HEK293T (cell line): ENCODE results near the gene GNGT2.

Source experiments
- CTCF ChIA-PET: fragments of 350-600 bp; formaldehyde crosslinking; extraction: SDS; loops from one replicate; lab custom pipeline; 2021; ENCODE audit warnings: antibody characterized with exemption, inconsistent platforms; lab: Yijun Ruan, JAX
- POLR2A ChIA-PET: fragments of 350-600 bp; formaldehyde crosslinking; extraction: SDS; loops from one replicate; lab custom pipeline; 2020; ENCODE audit warnings: antibody characterized with exemption, inconsistent platforms; lab: Yijun Ruan, JAX
- DNase-seq: peaks from one replicate; pipeline ENCODE4 v3.0.0; 2012; ENCODE audit warnings: mixed read lengths; ENCODE audit errors: extremely low spot score
- ARNT ChIP-seq: fragments of 450-650 bp; IDR thresholded peaks from 2 replicates; pipeline ENCODE4 v1.6.1; 2017; ENCODE audit warnings: mild to moderate bottlenecking
- BHLHE40 ChIP-seq: fragments of 450-650 bp; IDR thresholded peaks from 2 replicates; pipeline ENCODE4 v1.6.1; 2016; ENCODE audit warnings: mild to moderate bottlenecking, moderate library complexity, borderline replicate concordance
- CTBP1 ChIP-seq: fragments of 450-650 bp; IDR thresholded peaks from 2 replicates; pipeline ENCODE4 v1.6.1; 2016; ENCODE audit warnings: borderline replicate concordance
- ELF4 ChIP-seq: fragments of 450-650 bp; IDR thresholded peaks from 2 replicates; pipeline ENCODE4 v1.6.1; 2017; ENCODE audit warnings: antibody characterized with exemption
- FOXA1 ChIP-seq: fragments of 450-650 bp; IDR thresholded peaks from 2 replicates; pipeline ENCODE4 v1.6.1; 2016; ENCODE audit warnings: mild to moderate bottlenecking
- FOXK2 ChIP-seq: fragments of 450-650 bp; IDR thresholded peaks from 2 replicates; pipeline ENCODE4 v1.6.1; 2016; ENCODE audit warnings: mild to moderate bottlenecking
- FOXM1 ChIP-seq: fragments of 450-650 bp; IDR thresholded peaks from 2 replicates; pipeline ENCODE4 v1.6.1; 2017; ENCODE audit warnings: mild to moderate bottlenecking, borderline replicate concordance
- HDGF ChIP-seq: fragments of 450-650 bp; IDR thresholded peaks from 2 replicates; pipeline ENCODE4 v1.6.1; 2017; ENCODE audit warnings: antibody characterized with exemption, borderline replicate concordance
- L3MBTL2 ChIP-seq: fragments of 450-650 bp; conservative IDR thresholded peaks from 2 replicates; pipeline ENCODE4 v1.6.1; 2016; ENCODE audit warnings: mild to moderate bottlenecking
- LEF1 ChIP-seq: fragments of 450-650 bp; IDR thresholded peaks from 2 replicates; pipeline ENCODE4 v1.6.1; 2017; ENCODE audit warnings: mild to moderate bottlenecking, borderline replicate concordance
- NFRKB ChIP-seq: fragments of 450-650 bp; IDR thresholded peaks from 2 replicates; pipeline ENCODE4 v1.6.1; 2016; ENCODE audit warnings: mild to moderate bottlenecking, moderate library complexity
- PKNOX1 ChIP-seq: fragments of 450-650 bp; IDR thresholded peaks from 2 replicates; pipeline ENCODE4 v1.6.1; 2016
- SP1 ChIP-seq: fragments of 450-650 bp; IDR thresholded peaks from 2 replicates; pipeline ENCODE4 v1.6.1; 2017
- SUZ12 ChIP-seq: fragments of 450-650 bp; IDR thresholded peaks from 2 replicates; pipeline ENCODE4 v1.6.1; 2016; ENCODE audit warnings: mild to moderate bottlenecking
- TARDBP ChIP-seq: fragments of 450-650 bp; IDR thresholded peaks from 2 replicates; pipeline ENCODE4 v1.6.1; 2016
- ZNF384 ChIP-seq: fragments of 450-650 bp; IDR thresholded peaks from 2 replicates; pipeline ENCODE4 v1.6.1; 2016

Gene GNGT2

GRCh38 chr17:49204516-49204915, 5.9 kb downstream of the GNGT2 start:
- CTCF ChIA-PET: no interaction called here
- DNase-seq: no peak
- POLR2A ChIA-PET: interaction anchor here (2.5 kb wide), 1 partner anchor 12 kb away, joined by 9 read pairs; no protein-coding TSS in a partner anchor
- TF ChIP-seq LEF1 (no peak), PKNOX1 (no peak), FOXA1 (no peak), HDGF (no peak), ELF4 (no peak), SUZ12 (no peak), CTBP1 (no peak), FOXK2 (no peak), L3MBTL2 (no peak), NFRKB (no peak), SP1 (no peak), TARDBP (no peak), BHLHE40 (no peak), ARNT (no peak), ZNF384 (no peak), FOXM1 (no peak)

GRCh38 chr17:49203796-49204195, 6.6 kb downstream of the GNGT2 start:
- no peak for DNase-seq
- TF ChIP-seq TARDBP (no peak), HDGF (no peak), CTBP1 (no peak), BHLHE40 (no peak)
- CTCF ChIA-PET: no interaction called here
- POLR2A ChIA-PET: interaction anchor here (2.5 kb wide), 1 partner anchor 11 kb away, joined by 9 read pairs; no protein-coding TSS in a partner anchor

- no peak for TF ChIP-seq FOXA1
- TF ChIP-seq ARNT: no peak
- no peak for TF ChIP-seq L3MBTL2
- ChIA-PET CTCF (no interaction called here), POLR2A (interaction anchor here (2.0 kb wide), 1 partner anchor 9 kb away, joined by 10 read pairs; no protein-coding TSS in a partner anchor)
- DNase-seq: no peak
These were observed 8.9 kb downstream of the GNGT2 start for GRCh38 chr17:49201481-49201927.

GRCh38 chr17:49200423-49201083, 9.8 kb downstream of the GNGT2 start:
- TF ChIP-seq NFRKB: no peak
- CTCF ChIA-PET: no interaction called here
- POLR2A ChIA-PET: interaction anchor here (1.1 to 2.0 kb wide), 2 partner anchors 9 kb away, joined by 4 to 10 read pairs; partner anchors contain the start of genes ABI3 and GNGT2
- no peak for DNase-seq

GRCh38 chr17:49198211-49198610, 12.2 kb downstream of the GNGT2 start:
- DNase-seq: no peak
- TF ChIP-seq LEF1 (no peak), FOXK2 (no peak)
- ChIA-PET POLR2A (interaction anchor here (0.8 kb wide), 1 partner anchor 358 kb away, joined by 3 read pairs; no protein-coding TSS in a partner anchor), CTCF (no interaction called here)

DNA sequence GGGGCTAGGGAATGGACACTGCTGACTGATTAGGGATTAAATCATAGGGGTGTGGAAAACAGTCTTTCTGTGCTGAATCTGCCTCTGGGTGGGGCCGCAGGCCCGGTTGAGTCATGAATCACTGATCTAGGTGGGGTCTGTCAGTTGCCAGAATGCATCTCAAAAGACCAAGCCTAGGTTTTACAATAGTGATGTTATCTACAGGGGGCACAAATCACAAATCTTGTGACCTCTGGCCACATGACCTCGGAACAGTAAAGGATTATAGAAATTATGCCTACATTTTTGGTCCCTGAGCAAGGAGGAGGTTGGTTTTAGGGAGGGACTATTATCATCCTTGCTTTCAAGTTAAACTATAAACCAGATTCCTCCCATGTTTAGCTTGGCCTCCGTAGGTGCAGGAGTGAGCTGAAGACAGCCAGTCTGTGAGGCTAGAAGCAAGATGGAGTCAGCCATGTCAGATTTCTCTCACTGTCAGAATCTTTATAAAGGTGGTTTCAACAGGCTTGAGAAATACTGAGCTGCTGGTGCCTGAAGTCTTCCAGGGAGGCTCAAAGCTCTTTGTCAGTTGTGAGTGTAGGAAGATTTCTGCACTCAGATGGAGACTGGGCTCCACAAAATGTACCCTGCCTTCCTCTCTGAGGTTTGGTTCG, 12.9 kb downstream of the GNGT2 start:
- ChIA-PET POLR2A (interaction anchor here (0.8 kb wide), 1 partner anchor 358 kb away, joined by 3 read pairs; no protein-coding TSS in a partner anchor), CTCF (no interaction called here)
- no peak for DNase-seq
- TF ChIP-seq BHLHE40 (no peak), PKNOX1 (no peak), NFRKB (no peak), FOXK2 (no peak), SP1 (no peak), ARNT (no peak), FOXM1 (no peak), TARDBP (no peak), L3MBTL2 (no peak), FOXA1 (no peak), ZNF384 (no peak), LEF1 (no peak), SUZ12 (no peak), CTBP1 (no peak), HDGF (no peak), ELF4 (no peak)

GRCh38 chr17:49196520-49196919, 13.9 kb downstream of the GNGT2 start:
- DNase-seq: no peak
- CTCF ChIA-PET: no interaction called here
- POLR2A ChIA-PET: no interaction called here
- no peak for TF ChIP-seq BHLHE40
- TF ChIP-seq FOXK2: no peak
- TF ChIP-seq ARNT: no peak
- no peak for TF ChIP-seq FOXA1
- TF ChIP-seq TARDBP: no peak
- no peak for TF ChIP-seq NFRKB
- no peak for TF ChIP-seq CTBP1
- TF ChIP-seq SUZ12: no peak
- TF ChIP-seq L3MBTL2: no peak
